ENCODE measurements around the gene RALGAPB. TPM values are rescaled to one million over a fixed set of nuclear protein-coding genes. Genes with fewer than 3 reads are reported as not detected.

RALGAPB gene
- total and polyA plus RNA-seq, 2 experiments from 2014 or later = 10.2 to 40.4 TPM

DNA sequence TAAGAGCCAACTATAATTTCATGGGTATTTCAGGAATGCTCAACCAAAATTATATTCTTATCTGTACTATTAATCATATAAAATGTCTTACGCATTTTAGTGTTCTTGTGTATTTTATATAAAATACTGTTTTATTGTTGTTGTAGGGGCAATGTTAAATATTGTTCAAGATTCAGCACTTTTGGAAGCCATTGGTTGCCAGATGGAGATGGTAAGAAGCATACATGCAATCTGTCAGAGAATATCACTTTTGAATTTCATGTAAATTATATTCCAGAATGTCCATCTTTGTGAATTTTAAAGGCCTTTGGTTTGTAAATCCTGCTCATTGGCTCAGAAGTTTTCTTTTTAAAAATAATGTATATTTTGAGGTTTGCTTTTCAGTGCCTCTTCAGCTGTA, 58.4 kb downstream of the RALGAPB start:
- Mint-ChIP-seq H3K27me3 (ENCODE audit: insufficient read depth, low read depth, poor library complexity) (peaks cover 2% of the 10 kb centered on the region), H3K36me3 (ENCODE audit: low read depth) (peaks cover 23% of the 10 kb centered on the region), H3K4me1 (no peaks in the 10 kb centered on the region), H3K4me3 (no peak overlapping the region), H3K27ac (no peak overlapping the region), H3K9me3 (no peaks in the 10 kb centered on the region)
- no peaks in the 10 kb centered on the region; the same call in 1 of the 2 replicates for H4K20me1 ChIP-seq (replicated peaks; ENCODE audit: insufficient read depth)
- DNase-seq (ENCODE audit: low spot score) (no peak), ATAC-seq (no peak)
- H3K27me3 ChIP-seq (ENCODE audit: insufficient read depth) = no peaks in the 10 kb centered on the region
- no peak overlapping the region for H3K4me2 ChIP-seq
- H3F3A ChIP-seq (replicated peaks; ENCODE audit: low read depth) = no peaks in the 10 kb centered on the region
- H3K79me2 ChIP-seq (replicated peaks; ENCODE audit: insufficient read depth) = no peaks in the 10 kb centered on the region
- peaks cover 18% of the 10 kb centered on the region for H3K36me3 ChIP-seq (ENCODE audit: insufficient read depth)
- no peak overlapping the region for H3K4me3 ChIP-seq
- no peak for TF ChIP-seq STAT1 (IDR thresholded peaks at IDR 0.05; ENCODE audit: unreplicated experiment)
- no peak for TF ChIP-seq JUNB (IDR thresholded peaks at IDR 0.05; ENCODE audit: unreplicated experiment)
- TF ChIP-seq POLR2AphosphoS5 (IDR thresholded peaks at IDR 0.05; ENCODE audit: low read depth) = no peak
- no peak for TF ChIP-seq NANOG (IDR thresholded peaks at IDR 0.05; ENCODE audit: borderline replicate concordance)
- no peak for TF ChIP-seq ZNF114 (CRISPR knock-in tag; IDR thresholded peaks at IDR 0.05)
- TF ChIP-seq, protein P1, sequence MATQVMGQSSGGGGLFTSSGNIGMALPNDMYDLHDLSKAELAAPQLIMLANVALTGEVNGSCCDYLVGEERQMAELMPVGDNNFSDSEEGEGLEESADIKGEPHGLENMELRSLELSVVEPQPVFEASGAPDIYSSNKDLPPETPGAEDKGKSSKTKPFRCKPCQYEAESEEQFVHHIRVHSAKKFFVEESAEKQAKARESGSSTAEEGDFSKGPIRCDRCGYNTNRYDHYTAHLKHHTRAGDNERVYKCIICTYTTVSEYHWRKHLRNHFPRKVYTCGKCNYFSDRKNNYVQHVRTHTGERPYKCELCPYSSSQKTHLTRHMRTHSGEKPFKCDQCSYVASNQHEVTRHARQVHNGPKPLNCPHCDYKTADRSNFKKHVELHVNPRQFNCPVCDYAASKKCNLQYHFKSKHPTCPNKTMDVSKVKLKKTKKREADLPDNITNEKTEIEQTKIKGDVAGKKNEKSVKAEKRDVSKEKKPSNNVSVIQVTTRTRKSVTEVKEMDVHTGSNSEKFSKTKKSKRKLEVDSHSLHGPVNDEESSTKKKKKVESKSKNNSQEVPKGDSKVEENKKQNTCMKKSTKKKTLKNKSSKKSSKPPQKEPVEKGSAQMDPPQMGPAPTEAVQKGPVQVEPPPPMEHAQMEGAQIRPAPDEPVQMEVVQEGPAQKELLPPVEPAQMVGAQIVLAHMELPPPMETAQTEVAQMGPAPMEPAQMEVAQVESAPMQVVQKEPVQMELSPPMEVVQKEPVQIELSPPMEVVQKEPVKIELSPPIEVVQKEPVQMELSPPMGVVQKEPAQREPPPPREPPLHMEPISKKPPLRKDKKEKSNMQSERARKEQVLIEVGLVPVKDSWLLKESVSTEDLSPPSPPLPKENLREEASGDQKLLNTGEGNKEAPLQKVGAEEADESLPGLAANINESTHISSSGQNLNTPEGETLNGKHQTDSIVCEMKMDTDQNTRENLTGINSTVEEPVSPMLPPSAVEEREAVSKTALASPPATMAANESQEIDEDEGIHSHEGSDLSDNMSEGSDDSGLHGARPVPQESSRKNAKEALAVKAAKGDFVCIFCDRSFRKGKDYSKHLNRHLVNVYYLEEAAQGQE (IDR thresholded peaks at IDR 0.05; ENCODE audit: unreplicated experiment) = no peak
- no peak for TF ChIP-seq EZH2 (IDR thresholded peaks at IDR 0.05; ENCODE audit: low read depth, unreplicated experiment)
- TF ChIP-seq, protein P2, sequence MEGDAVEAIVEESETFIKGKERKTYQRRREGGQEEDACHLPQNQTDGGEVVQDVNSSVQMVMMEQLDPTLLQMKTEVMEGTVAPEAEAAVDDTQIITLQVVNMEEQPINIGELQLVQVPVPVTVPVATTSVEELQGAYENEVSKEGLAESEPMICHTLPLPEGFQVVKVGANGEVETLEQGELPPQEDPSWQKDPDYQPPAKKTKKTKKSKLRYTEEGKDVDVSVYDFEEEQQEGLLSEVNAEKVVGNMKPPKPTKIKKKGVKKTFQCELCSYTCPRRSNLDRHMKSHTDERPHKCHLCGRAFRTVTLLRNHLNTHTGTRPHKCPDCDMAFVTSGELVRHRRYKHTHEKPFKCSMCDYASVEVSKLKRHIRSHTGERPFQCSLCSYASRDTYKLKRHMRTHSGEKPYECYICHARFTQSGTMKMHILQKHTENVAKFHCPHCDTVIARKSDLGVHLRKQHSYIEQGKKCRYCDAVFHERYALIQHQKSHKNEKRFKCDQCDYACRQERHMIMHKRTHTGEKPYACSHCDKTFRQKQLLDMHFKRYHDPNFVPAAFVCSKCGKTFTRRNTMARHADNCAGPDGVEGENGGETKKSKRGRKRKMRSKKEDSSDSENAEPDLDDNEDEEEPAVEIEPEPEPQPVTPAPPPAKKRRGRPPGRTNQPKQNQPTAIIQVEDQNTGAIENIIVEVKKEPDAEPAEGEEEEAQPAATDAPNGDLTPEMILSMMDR (conservative IDR thresholded peaks at IDR 0.05; ENCODE audit: low read depth in 2 of 2) = no peak
- no peak for TF ChIP-seq CREB1 (CRISPR knock-in tag; IDR thresholded peaks at IDR 0.05; ENCODE audit: low read depth)
- no peak for TF ChIP-seq ZNF331 (CRISPR knock-in tag; IDR thresholded peaks at IDR 0.05; ENCODE audit: low read depth)
- no peak for TF ChIP-seq ETS1 (IDR thresholded peaks at IDR 0.05)
- no peaks in the 10 kb centered on the region for H3K9me2 ChIP-seq (ENCODE audit: insufficient read depth)
- 0 out of 2 replicates have a peak overlapping the region, but pooled peaks have one; percentile 21 for H3K27ac ChIP-seq (ENCODE audit: low read depth)
- H2AFZ ChIP-seq = no peak overlapping the region
- H3K4me1 ChIP-seq (ENCODE audit: insufficient read depth) = no peaks in the 10 kb centered on the region

Data from GM23338 (cell line).